Subcutaneous abdominal adipose tissue (tissue), 5 donors: ENCODE data around the gene PDAP1.
"Not testable (repeated sequence)": the region's sequence is repeated elsewhere in the genome, so short reads cannot be mapped to it uniquely, and the experiment has no call there.

Source experiments
- H3K27ac ChIP-seq: one replicate; pipeline ENCODE4 v1.7.0; 2013; ENCODE audit warnings: low read depth, mild to moderate bottlenecking, inconsistent platforms, low read length, moderate library complexity
- H3K27me3 ChIP-seq, 5 donors: one replicate each; pipeline ENCODE4 v1.7.0; 2013; ENCODE audit warnings: low read length in 5 of 5, inconsistent platforms in 1 of 5; ENCODE audit not compliant: control insufficient read depth in 5 of 5, insufficient read depth in 4 of 5
- H3K36me3 ChIP-seq, 5 donors: one replicate each; pipeline ENCODE4 v1.7.0; 2013; ENCODE audit warnings: low read length in 5 of 5; ENCODE audit not compliant: control insufficient read depth in 5 of 5, insufficient read depth in 5 of 5
- H3K4me1 ChIP-seq, 5 donors: one replicate each; pipeline ENCODE4 v1.7.0; 2013; ENCODE audit warnings: low read length in 5 of 5, mild to moderate bottlenecking in 3 of 5, moderate library complexity in 1 of 5; ENCODE audit not compliant: control insufficient read depth in 5 of 5, insufficient read depth in 5 of 5
- H3K4me3 ChIP-seq, 5 donors: one replicate each; pipeline ENCODE4 v1.7.0; 2013; ENCODE audit warnings: low read length in 5 of 5, low read depth in 1 of 5
- H3K9ac ChIP-seq, 5 donors: one replicate each; pipeline ENCODE4 v1.7.0; 2013; ENCODE audit warnings: low read length in 5 of 5, mild to moderate bottlenecking in 4 of 5, moderate library complexity in 3 of 5
- H3K9me3 ChIP-seq, 5 donors: one replicate each; pipeline ENCODE4 v1.7.0; 2013; ENCODE audit warnings: low read length in 5 of 5; ENCODE audit not compliant: control insufficient read depth in 5 of 5
- donor health status: healthy.
- donor health status: healthy.
- donor health status: healthy.
- donor health status: healthy.
- donor health status: healthy.

The PDAP1 gene

GRCh38 chr7:99390941-99391602 is 17.3 kb downstream of the PDAP1 start:
- Histone ChIP-seq H3K4me1 (peaks cover 1 to 21% (median 17%) of the 10 kb centered on the region in 5 donors), H3K4me3 (no peak overlapping the region), H3K27me3 (no peaks in the 10 kb centered on the region), H3K36me3 (peaks cover 0 to 82% (median 63%) of the 10 kb centered on the region in 5 donors), H3K9ac (no peak overlapping the region), H3K9me3 (no peaks in the 10 kb centered on the region), H3K27ac (no peak overlapping the region)

GRCh38 chr7:99389772-99390171 is 18.6 kb downstream of the PDAP1 start:
- H3K4me1 ChIP-seq: peaks cover 1 to 23% (median 17%) of the 10 kb centered on the region in 5 donors
- H3K9me3 ChIP-seq: no peaks in the 10 kb centered on the region
- H3K27me3 ChIP-seq: no peaks in the 10 kb centered on the region
- no peak overlapping the region for H3K27ac ChIP-seq
- H3K4me3 ChIP-seq: no peak overlapping the region
- peaks cover 0 to 73% (median 54%) of the 10 kb centered on the region in 5 donors for H3K36me3 ChIP-seq
- no peak overlapping the region for H3K9ac ChIP-seq

- Histone ChIP-seq H3K4me1 (peaks cover 0 to 12% (median 8%) of the 10 kb centered on the region in 5 donors), H3K9ac (no peak overlapping the region), H3K27me3 (no peaks in the 10 kb centered on the region), H3K9me3 (no peaks in the 10 kb centered on the region), H3K36me3 (peaks cover 0 to 62% (median 46%) of the 10 kb centered on the region in 5 donors), H3K4me3 (no peak overlapping the region), H3K27ac (no peak overlapping the region)
These were observed 20.5 kb downstream of the PDAP1 start for GRCh38 chr7:99387912-99388311.

- H3K27me3 ChIP-seq, H3K4me1 ChIP-seq, H3K4me3 ChIP-seq, H3K27ac ChIP-seq, H3K9ac ChIP-seq, H3K9me3 ChIP-seq: not testable (repeated sequence)
- peaks cover 0 to 60% (median 46%) of the 10 kb centered on the region in 5 donors for H3K36me3 ChIP-seq
These were observed 21.2 kb downstream of the PDAP1 start for GRCh38 chr7:99387239-99387635.

GRCh38 chr7:99386584-99387238 is 21.7 kb downstream of the PDAP1 start:
- Histone ChIP-seq H3K9ac (no peak overlapping the region), H3K4me3 (no peak overlapping the region), H3K4me1 (peaks cover 0 to 5% (median 3%) of the 10 kb centered on the region in 5 donors), H3K27me3 (no peaks in the 10 kb centered on the region), H3K9me3 (no peaks in the 10 kb centered on the region), H3K27ac (no peak overlapping the region), H3K36me3 (peaks cover 0 to 58% (median 46%) of the 10 kb centered on the region in 5 donors)

GRCh38 chr7:99385564-99385963 is 22.8 kb downstream of the PDAP1 start:
- peak overlapping the region in 1 of 5 donors; percentile 20 for H3K9ac ChIP-seq
- H3K27ac ChIP-seq: no peak overlapping the region
- peaks cover 0 to 54% (median 39%) of the 10 kb centered on the region in 5 donors for H3K36me3 ChIP-seq
- peaks cover 3 to 16% (median 15%) of the 10 kb centered on the region in 5 donors for H3K4me1 ChIP-seq
- H3K27me3 ChIP-seq: no peaks in the 10 kb centered on the region
- no peak overlapping the region for H3K4me3 ChIP-seq
- no peaks in the 10 kb centered on the region for H3K9me3 ChIP-seq

- Histone ChIP-seq H3K27me3 (no peaks in the 10 kb centered on the region), H3K4me1 (peaks cover 5 to 27% (median 25%) of the 10 kb centered on the region in 5 donors), H3K9ac (peak overlapping the region in 1 of 5 donors; percentile 23), H3K27ac (no peak overlapping the region), H3K4me3 (no peak overlapping the region), H3K9me3 (no peaks in the 10 kb centered on the region), H3K36me3 (peaks cover 0 to 44% (median 28%) of the 10 kb centered on the region in 5 donors)
These were observed 23.9 kb downstream of the PDAP1 start for GRCh38 chr7:99384523-99384922.

- H3K27ac ChIP-seq: no peak overlapping the region
- H3K36me3 ChIP-seq: peaks cover 0 to 37% (median 24%) of the 10 kb centered on the region in 5 donors
- H3K9me3 ChIP-seq: no peaks in the 10 kb centered on the region
- H3K9ac ChIP-seq: no peak overlapping the region
- H3K27me3 ChIP-seq: no peaks in the 10 kb centered on the region
- no peak overlapping the region for H3K4me3 ChIP-seq
- peaks cover 10 to 33% (median 32%) of the 10 kb centered on the region in 5 donors for H3K4me1 ChIP-seq
These were observed 24.5 kb downstream of the PDAP1 start for GRCh38 chr7:99383791-99384370.

- no peaks in the 10 kb centered on the region for H3K9me3 ChIP-seq
- no peak overlapping the region for H3K9ac ChIP-seq
- peaks cover 10 to 33% (median 32%) of the 10 kb centered on the region in 5 donors for H3K4me1 ChIP-seq
- H3K27me3 ChIP-seq: no peaks in the 10 kb centered on the region
- no peak overlapping the region for H3K4me3 ChIP-seq
- H3K36me3 ChIP-seq: peaks cover 0 to 35% (median 20%) of the 10 kb centered on the region in 5 donors
- no peak overlapping the region for H3K27ac ChIP-seq
These were observed 25.2 kb downstream of the PDAP1 start for GRCh38 chr7:99383203-99383602.

- H3K9ac ChIP-seq: no peak overlapping the region
- H3K27ac ChIP-seq: no peak overlapping the region
These were observed 26.7 kb downstream of the PDAP1 start for GRCh38 chr7:99381664-99382075.

More at GRCh38 chr7:99381664-99382075, 26.7 kb downstream of the PDAP1 start:
- Histone ChIP-seq H3K9me3 (no peaks in the 10 kb centered on the region), H3K4me1 (peaks cover 10 to 33% (median 32%) of the 10 kb centered on the region in 5 donors), H3K36me3 (peaks cover 0 to 27% (median 17%) of the 10 kb centered on the region in 5 donors), H3K4me3 (no peak overlapping the region), H3K27me3 (no peaks in the 10 kb centered on the region)
